Neural progenitor cell (in vitro differentiated cells): Measurements from ENCODE around the gene HEG1.

Experiments used
- CTCF ChIP-seq: fragments of 200-600 bp; sonication (generic); IDR thresholded peaks from 2 replicates; pipeline ENCODE4 v1.5.1; 2017; ENCODE audit warnings: antibody characterized with exemption, mild to moderate bottlenecking
- EZH2 ChIP-seq: fragments of 200-600 bp; sonication (generic); IDR thresholded peaks from 2 replicates; pipeline ENCODE4 v1.6.1; 2017; ENCODE audit warnings: antibody characterized with exemption, mild to moderate bottlenecking, moderate library complexity
- EZH2phosphoT487 ChIP-seq: fragments of 200-600 bp; sonication (generic); IDR thresholded peaks from 2 replicates; pipeline ENCODE4 v1.6.1; 2017; ENCODE audit warnings: antibody characterized with exemption

GRCh38 chr3:125061170-125061569 lies 5.4 kb upstream of the HEG1 start:
- no peak for TF ChIP-seq EZH2
- no peak for TF ChIP-seq CTCF
- no peak for TF ChIP-seq EZH2phosphoT487
